ENCODE data around the gene KIF5C.

Gene KIF5C

GRCh38 chr2:149028377-149028776 lies 153.3 kb downstream of the KIF5C start:
- no peak for DNase-seq (ENCODE audit: extremely low read depth, low read depth)
- TF ChIP-seq CTCF (IDR thresholded peaks at IDR 0.05; ENCODE audit: low read depth, low read length, missing control alignments) = no peak
- H3K4me3 ChIP-seq (replicated peaks; ENCODE audit: low read depth, low read length) = no peak overlapping the region

- TF ChIP-seq CTCF (IDR thresholded peaks at IDR 0.05; ENCODE audit: low read depth, low read length, missing control alignments) = no peak
- no peak for DNase-seq (ENCODE audit: extremely low read depth, low read depth)
- no peak overlapping the region for H3K4me3 ChIP-seq (replicated peaks; ENCODE audit: low read depth, low read length)
These were observed 153.9 kb downstream of the KIF5C start for GRCh38 chr2:149028891-149029290.

GRCh38 chr2:149029307-149029965 lies 154.4 kb downstream of the KIF5C start:
- no peak overlapping the region for H3K4me3 ChIP-seq (replicated peaks; ENCODE audit: low read depth, low read length)
- TF ChIP-seq CTCF (IDR thresholded peaks at IDR 0.05; ENCODE audit: low read depth, low read length, missing control alignments) = no peak
- DNase-seq (ENCODE audit: extremely low read depth, low read depth) = no peak

GRCh38 chr2:149031396-149031795 lies 156.4 kb downstream of the KIF5C start:
- no peak for TF ChIP-seq CTCF (IDR thresholded peaks at IDR 0.05; ENCODE audit: low read depth, low read length, missing control alignments)
- no peak overlapping the region for H3K4me3 ChIP-seq (replicated peaks; ENCODE audit: low read depth, low read length)
- DNase-seq (ENCODE audit: extremely low read depth, low read depth) = no peak

DNA sequence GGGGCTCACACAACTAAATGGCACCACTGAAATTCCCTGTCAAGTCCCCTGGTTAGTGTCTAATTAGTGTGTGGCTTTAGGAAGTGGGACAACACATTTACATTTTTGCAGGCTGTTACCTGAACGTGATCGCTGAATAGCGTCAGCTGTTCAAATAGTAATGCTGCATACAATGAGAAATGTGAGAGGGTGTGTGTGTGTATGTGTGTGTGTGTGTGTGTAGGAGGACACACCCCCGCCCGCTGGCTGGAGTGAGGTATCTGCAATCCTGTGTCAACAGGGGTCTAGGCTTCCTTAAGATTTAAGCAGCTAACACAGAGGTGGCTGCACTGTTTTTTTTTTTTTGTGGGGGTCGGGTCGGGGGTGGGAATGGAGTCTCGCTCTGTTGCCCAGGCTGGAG lies 158.7 kb downstream of the KIF5C start:
- H3K4me3 ChIP-seq (replicated peaks; ENCODE audit: low read depth, low read length) = no peak overlapping the region
- DNase-seq (ENCODE audit: extremely low read depth, low read depth) = no peak
- no peak for TF ChIP-seq CTCF (IDR thresholded peaks at IDR 0.05; ENCODE audit: low read depth, low read length, missing control alignments)

DNA sequence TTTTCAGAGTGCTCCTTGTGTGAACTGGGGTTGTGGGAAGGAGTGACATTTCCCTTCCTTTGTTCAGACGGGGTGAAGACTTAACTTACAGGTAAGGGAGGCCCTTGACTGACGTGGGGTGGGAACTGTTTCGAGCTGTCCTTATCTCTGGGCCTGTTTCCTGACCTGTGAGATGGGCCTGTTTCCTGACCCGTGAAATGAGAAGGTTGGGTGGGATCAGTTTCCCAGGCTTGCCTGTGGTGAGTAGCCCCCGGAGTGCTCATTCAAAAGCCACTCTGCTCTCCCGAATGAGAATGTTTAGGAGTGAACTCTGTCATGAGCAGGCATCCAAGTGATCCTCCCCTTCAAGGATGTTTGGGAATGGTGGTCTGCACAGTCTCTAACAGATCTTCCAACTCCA lies 159.4 kb downstream of the KIF5C start:
- H3K4me3 ChIP-seq (replicated peaks; ENCODE audit: low read depth, low read length) = no peak overlapping the region
- DNase-seq (ENCODE audit: extremely low read depth, low read depth) = no peak
- TF ChIP-seq CTCF (IDR thresholded peaks at IDR 0.05; ENCODE audit: low read depth, low read length, missing control alignments) = no peak
